ENCODE measurements around the gene GNLY. TPM values are rescaled to one million over a fixed set of nuclear protein-coding genes. Genes with fewer than 3 reads are reported as not detected.

The GNLY gene
- total and polyA plus RNA-seq, 2 donors (not counting 3 experiments of a cell fraction or from before 2014, with no cell fraction given) = not detected

DNA sequence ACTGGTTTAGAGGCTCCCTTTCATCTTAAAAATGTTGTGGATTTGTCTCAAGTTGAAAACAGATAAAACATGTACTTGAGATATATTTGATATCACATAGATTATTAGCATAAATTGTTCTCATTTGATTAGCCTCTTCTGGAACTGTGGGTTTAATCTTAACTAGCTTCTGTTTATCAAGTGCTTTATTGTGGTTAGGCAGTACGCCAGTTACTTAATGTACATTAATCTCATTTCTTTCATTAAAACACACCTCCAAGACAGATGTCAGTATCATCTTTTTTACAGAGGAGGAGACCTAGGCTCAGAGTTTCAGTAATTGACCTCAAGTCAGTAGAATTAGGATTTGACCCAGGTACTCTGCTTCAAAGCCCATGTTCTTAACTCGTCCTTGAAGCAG lies 48.0 kb upstream of the GNLY start:
- TF ChIP-seq POLR2AphosphoS5 (IDR thresholded peaks at IDR 0.05; ENCODE audit: insufficient read depth, low read depth, low read length) = no peak
- Histone ChIP-seq H3K27me3 (ENCODE audit: control insufficient read depth in 2 of 2, insufficient read depth in 2 of 2, low read length in 2 of 2) (no peaks in the 10 kb centered on the region), H3K36me3 (ENCODE audit: control insufficient read depth in 2 of 2, extremely low read depth in 1 of 2, insufficient read depth in 2 of 2, low read length in 2 of 2) (peaks cover 26 to 39% of the 10 kb centered on the region in 2 experiments), H3K27ac (ENCODE audit: insufficient read depth, low read depth, low read length) (no peak overlapping the region), H4K20me1 (replicated peaks; ENCODE audit: control insufficient read depth, extremely low read depth, insufficient read depth, low read length) (no peaks in the 10 kb centered on the region), H3K9me3 (replicated peaks; ENCODE audit: control insufficient read depth, insufficient read depth, low read length) (no peaks in the 10 kb centered on the region), H3K9me1 (replicated peaks; ENCODE audit: control insufficient read depth, extremely low read depth, insufficient read depth, low read length) (no peaks in the 10 kb centered on the region), H3K4me1 (ENCODE audit: control insufficient read depth, extremely low read depth, insufficient read depth, low read length) (peaks cover 16% of the 10 kb centered on the region), H3K79me2 (ENCODE audit: control insufficient read depth, insufficient read depth, low read length) (no peaks in the 10 kb centered on the region), H3K4me2 (ENCODE audit: insufficient read depth, low read length) (no peak overlapping the region), H2AFZ (ENCODE audit: low read depth, low read length) (no peak overlapping the region), H3K9ac (replicated peaks; ENCODE audit: extremely low read depth, insufficient read depth, low read length) (no peak overlapping the region), H3K4me3 (replicated peaks in 1 of 3; ENCODE audit: insufficient read depth in 1 of 3, low read depth in 1 of 3, low read length in 3 of 3) (no peak overlapping the region)
- DNase-seq (ENCODE audit: low read depth, low spot score) = no peak
- intact Hi-C loops (cut with micrococcal nuclease) = loop anchor here (5.0 to 10.0 kb wide), 2 partner anchors 81 to 479 kb away; no protein-coding TSS in a partner anchor
- CTCF ChIA-PET = interaction anchor here (0.8 to 3.4 kb wide), 4 partner anchors 9 to 62 kb away, joined by 3 to 14 read pairs (median 6); no protein-coding TSS in a partner anchor
- dilution Hi-C loops (cut with MboI; ENCODE audit: extremely low pct_ligation_motif_present, low sequenced_read_pairs) = no loop called here
- POLR2A ChIA-PET = no interaction called here
- no peak for FAIRE-seq
- BruUV-seq (replicated peaks) = no TSS peak

DNA sequence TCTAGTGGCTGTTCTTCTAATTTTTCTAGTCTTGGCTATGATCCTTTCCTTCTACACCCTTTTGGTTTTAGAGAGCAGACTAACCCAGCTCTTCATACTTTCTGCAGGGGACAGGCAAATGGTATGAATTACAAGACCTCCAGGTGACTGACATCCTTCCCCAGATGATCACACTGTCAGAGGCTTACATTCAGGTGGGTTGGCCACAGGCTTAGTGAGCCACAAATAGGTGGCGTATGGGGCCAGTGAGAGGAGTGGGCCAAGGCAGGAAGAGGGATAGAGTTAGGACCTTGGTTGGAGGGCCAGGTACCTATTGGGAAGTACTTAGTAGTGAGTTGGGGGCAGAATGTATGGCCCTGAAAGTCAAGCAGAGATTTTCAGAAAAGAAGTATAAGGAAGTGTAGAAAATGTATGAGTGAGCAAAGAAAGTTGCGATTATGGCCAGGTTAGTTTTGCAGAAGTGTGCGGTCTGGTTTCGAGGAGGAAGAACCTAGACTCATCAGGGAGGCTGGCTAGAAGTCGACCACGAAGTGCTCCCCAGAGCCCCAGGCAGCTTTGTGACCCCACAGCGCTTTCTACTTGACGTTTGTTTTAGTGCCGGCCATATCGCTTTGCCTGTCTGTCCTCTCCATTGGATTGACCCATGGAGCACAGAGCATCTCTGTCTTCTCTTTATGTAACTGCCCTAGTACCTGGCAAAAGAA lies 46.2 kb upstream of the GNLY start:
- intact Hi-C loops (cut with micrococcal nuclease) (loop anchor here (1.0 to 10.0 kb wide), 5 partner anchors 31 to 477 kb away; no protein-coding TSS in a partner anchor), dilution Hi-C loops (cut with MboI; ENCODE audit: extremely low pct_ligation_motif_present, low sequenced_read_pairs) (no loop called here)
- H4K20me1 ChIP-seq (replicated peaks; ENCODE audit: control insufficient read depth, extremely low read depth, insufficient read depth, low read length) = no peaks in the 10 kb centered on the region
- H3K9ac ChIP-seq (replicated peaks; ENCODE audit: extremely low read depth, insufficient read depth, low read length) = no peak overlapping the region
- FAIRE-seq = no peak
- ChIA-PET CTCF (interaction anchor here (0.9 to 4.2 kb wide), 23 partner anchors 11 to 180 kb away, joined by 3 to 138 read pairs (median 9); no protein-coding TSS in a partner anchor), POLR2A (no interaction called here)
- BruUV-seq (replicated peaks) = no TSS peak
- H3K4me2 ChIP-seq (ENCODE audit: insufficient read depth, low read length) = no peak overlapping the region
- peaks cover 15 to 34% of the 10 kb centered on the region in 2 experiments for H3K36me3 ChIP-seq (ENCODE audit: control insufficient read depth in 2 of 2, extremely low read depth in 1 of 2, insufficient read depth in 2 of 2, low read length in 2 of 2)
- no peaks in the 10 kb centered on the region for H3K9me1 ChIP-seq (replicated peaks; ENCODE audit: control insufficient read depth, extremely low read depth, insufficient read depth, low read length)
- no peaks in the 10 kb centered on the region for H3K27me3 ChIP-seq (ENCODE audit: control insufficient read depth in 2 of 2, insufficient read depth in 2 of 2, low read length in 2 of 2)
- H3K79me2 ChIP-seq (ENCODE audit: control insufficient read depth, insufficient read depth, low read length) = no peaks in the 10 kb centered on the region
- DNase-seq (ENCODE audit: low read depth, low spot score) = no peak
- H3K4me1 ChIP-seq (ENCODE audit: control insufficient read depth, extremely low read depth, insufficient read depth, low read length) = peaks cover 16% of the 10 kb centered on the region
- no peaks in the 10 kb centered on the region for H3K9me3 ChIP-seq (replicated peaks; ENCODE audit: control insufficient read depth, insufficient read depth, low read length)
- H3K27ac ChIP-seq (ENCODE audit: insufficient read depth, low read depth, low read length) = no peak overlapping the region
- H3K4me3 ChIP-seq (replicated peaks in 1 of 3; ENCODE audit: insufficient read depth in 1 of 3, low read depth in 1 of 3, low read length in 3 of 3) = no peak overlapping the region
- no peak overlapping the region for H2AFZ ChIP-seq (ENCODE audit: low read depth, low read length)
- no peak for TF ChIP-seq POLR2A (IDR thresholded peaks at IDR 0.05; ENCODE audit: low read depth, low read length)
- TF ChIP-seq, protein P1, sequence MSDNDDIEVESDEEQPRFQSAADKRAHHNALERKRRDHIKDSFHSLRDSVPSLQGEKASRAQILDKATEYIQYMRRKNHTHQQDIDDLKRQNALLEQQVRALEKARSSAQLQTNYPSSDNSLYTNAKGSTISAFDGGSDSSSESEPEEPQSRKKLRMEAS (IDR thresholded peaks at IDR 0.05; ENCODE audit: insufficient read depth, insufficient read length) = no peak

Measured in endothelial cell of umbilical vein (primary cell).